ENCODE measurements around the gene SLC22A9. TPM values are rescaled to one million over a fixed set of nuclear protein-coding genes. Genes with fewer than 3 reads are reported as not detected.

The SLC22A9 gene
- total and polyA plus RNA-seq, 12 donors: not detected

DNA sequence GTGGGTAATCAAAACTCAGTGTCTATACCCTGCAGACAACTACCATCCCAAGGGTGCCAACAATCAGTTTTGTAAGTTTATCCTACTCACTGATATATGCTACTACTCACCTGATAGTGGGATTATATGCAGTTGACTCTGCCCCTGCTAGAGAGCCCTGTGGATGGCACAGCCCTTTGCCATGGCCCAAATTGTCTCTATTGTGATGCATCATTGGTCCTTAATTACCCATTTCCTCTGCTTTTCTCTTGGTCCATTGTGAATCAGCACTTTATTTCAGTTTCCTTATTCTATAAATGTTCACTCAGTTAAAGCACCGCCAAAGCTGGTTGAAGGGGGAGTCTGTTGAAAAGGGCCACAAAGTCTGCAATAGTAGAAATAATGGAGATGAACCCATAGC lies 79.1 kb downstream of the SLC22A9 start:
- no peaks in the 10 kb centered on the region for H3K4me1 ChIP-seq
- H3K27me3 ChIP-seq: peaks cover 0 to 17% (median 3%) of the 10 kb centered on the region in 7 donors
- no peak for ATAC-seq
- no peak overlapping the region for H3K4me3 ChIP-seq
- H3K36me3 ChIP-seq: no peaks in the 10 kb centered on the region
- DNase-seq: no peak
- H3K27ac ChIP-seq: no peak overlapping the region
- TF ChIP-seq, protein P1, sequence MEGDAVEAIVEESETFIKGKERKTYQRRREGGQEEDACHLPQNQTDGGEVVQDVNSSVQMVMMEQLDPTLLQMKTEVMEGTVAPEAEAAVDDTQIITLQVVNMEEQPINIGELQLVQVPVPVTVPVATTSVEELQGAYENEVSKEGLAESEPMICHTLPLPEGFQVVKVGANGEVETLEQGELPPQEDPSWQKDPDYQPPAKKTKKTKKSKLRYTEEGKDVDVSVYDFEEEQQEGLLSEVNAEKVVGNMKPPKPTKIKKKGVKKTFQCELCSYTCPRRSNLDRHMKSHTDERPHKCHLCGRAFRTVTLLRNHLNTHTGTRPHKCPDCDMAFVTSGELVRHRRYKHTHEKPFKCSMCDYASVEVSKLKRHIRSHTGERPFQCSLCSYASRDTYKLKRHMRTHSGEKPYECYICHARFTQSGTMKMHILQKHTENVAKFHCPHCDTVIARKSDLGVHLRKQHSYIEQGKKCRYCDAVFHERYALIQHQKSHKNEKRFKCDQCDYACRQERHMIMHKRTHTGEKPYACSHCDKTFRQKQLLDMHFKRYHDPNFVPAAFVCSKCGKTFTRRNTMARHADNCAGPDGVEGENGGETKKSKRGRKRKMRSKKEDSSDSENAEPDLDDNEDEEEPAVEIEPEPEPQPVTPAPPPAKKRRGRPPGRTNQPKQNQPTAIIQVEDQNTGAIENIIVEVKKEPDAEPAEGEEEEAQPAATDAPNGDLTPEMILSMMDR (IDR thresholded peaks at IDR 0.05): no peak
- H3K9me3 ChIP-seq: peaks cover 0 to 5% (median 0%) of the 10 kb centered on the region in 11 donors
- 22 to 46% methylated on average over 1 of the region's 1 CpG for WGBS, 2 donors
- intact Hi-C loops (cut with DNase I): no loop called here

DNA sequence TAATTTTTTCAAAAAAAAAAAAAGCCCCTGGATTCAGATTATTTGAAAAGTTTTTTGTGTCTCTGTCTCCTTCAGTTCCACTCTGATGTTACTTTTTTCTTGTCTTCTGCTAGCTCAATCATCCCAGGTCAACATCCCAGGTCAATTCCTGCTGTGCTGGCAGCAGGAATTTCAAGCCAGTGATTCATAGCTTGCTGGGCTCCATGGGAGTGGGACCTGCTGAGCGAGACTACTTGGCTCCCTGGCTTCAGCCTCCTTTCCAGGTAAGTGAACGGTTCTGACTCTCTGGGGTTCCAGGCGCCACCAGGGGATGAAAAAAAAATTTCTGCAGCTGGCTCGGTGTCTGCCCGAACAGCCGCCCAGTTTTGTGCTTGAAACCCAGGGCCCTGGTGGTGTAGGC lies 90.0 kb downstream of the SLC22A9 start:
- 43 to 46% methylated on average over 6 of the region's 6 CpGs for WGBS, 2 donors
- ATAC-seq: no peak
- intact Hi-C loops (cut with DNase I): no loop called here

More for the DNA sequence above, 90.0 kb downstream of the SLC22A9 start:
- Histone ChIP-seq H3K4me1 (no peaks in the 10 kb centered on the region), H3K36me3 (no peaks in the 10 kb centered on the region), H3K27me3 (peaks cover 0 to 33% (median 11%) of the 10 kb centered on the region in 7 donors), H3K27ac (no peak overlapping the region), H3K4me3 (no peak overlapping the region), H3K9me3 (no peaks in the 10 kb centered on the region)
- no peak for DNase-seq
- TF ChIP-seq, protein P1 (IDR thresholded peaks at IDR 0.05): no peak

Other genes with a start within 250 kb of the SLC22A9 start
- gene SLC22A24, start 225.6 kb upstream of the SLC22A9 start, total RNA-seq: not detected
- gene SLC22A24, start 225.6 kb upstream of the SLC22A9 start, polyA plus RNA-seq: not detected
- gene SLC22A25, start 126.2 kb upstream of the SLC22A9 start, total RNA-seq: not detected
- gene SLC22A25, start 126.2 kb upstream of the SLC22A9 start, polyA plus RNA-seq: not detected
- 1 to 10 TPM in 8 of 10 donors, under 1 TPM in 2; 0.69 to 7.2 (median 1.8) TPM for gene PLAAT5, start 121.4 kb downstream of the SLC22A9 start, total RNA-seq
- gene PLAAT5, start 121.4 kb downstream of the SLC22A9 start, polyA plus RNA-seq: 1 to 10 TPM in 1 of 2 donors, under 1 TPM in 1; 0.64 to 1.5 TPM
- 1 to 10 TPM in 3 of 10 donors, under 1 TPM in 4, not detected in 3; 0.61 to 6.9 (median 0.90) TPM for gene LGALS12, start 136.3 kb downstream of the SLC22A9 start, total RNA-seq
- gene LGALS12, start 136.3 kb downstream of the SLC22A9 start, polyA plus RNA-seq: 1 to 10 TPM; 3.1 to 5.3 TPM
- gene PLAAT4, start 167.0 kb downstream of the SLC22A9 start, total RNA-seq: 100 to 1,000 TPM in 1 of 10 donors, 10 to 100 TPM in 3, 1 to 10 TPM in 6; 3.3 to 565 (median 7.7) TPM
- gene PLAAT4, start 167.0 kb downstream of the SLC22A9 start, polyA plus RNA-seq: 10 to 100 TPM; 10.1 to 11.7 TPM
- 1 to 10 TPM in 1 of 10 donors, under 1 TPM in 1, not detected in 8; 0.35 to 3.7 TPM for gene PLAAT2, start 193.6 kb downstream of the SLC22A9 start, total RNA-seq
- gene PLAAT2, start 193.6 kb downstream of the SLC22A9 start, polyA plus RNA-seq: not detected
- 100 to 1,000 TPM in 9 of 10 donors, 10 to 100 TPM in 1; 82.8 to 211 (median 137) TPM for gene PLAAT3, start 244.6 kb downstream of the SLC22A9 start, total RNA-seq
- 100 to 1,000 TPM; 118 to 159 TPM for gene PLAAT3, start 244.6 kb downstream of the SLC22A9 start, polyA plus RNA-seq

Data from heart right ventricle (tissue), 16 donors.